Activated naive CD4-positive, alpha-beta T cell treated with anti-CD3 and anti-CD28 coated beads, Interleukin-2, amount 50 U/mL, for 16 hours (primary cell): ENCODE data around the gene TMEM164.

Source experiments
- DNase-seq: peaks from one replicate; pipeline ENCODE4 v3.0.0-alpha.2; 2020

TMEM164 gene

DNA sequence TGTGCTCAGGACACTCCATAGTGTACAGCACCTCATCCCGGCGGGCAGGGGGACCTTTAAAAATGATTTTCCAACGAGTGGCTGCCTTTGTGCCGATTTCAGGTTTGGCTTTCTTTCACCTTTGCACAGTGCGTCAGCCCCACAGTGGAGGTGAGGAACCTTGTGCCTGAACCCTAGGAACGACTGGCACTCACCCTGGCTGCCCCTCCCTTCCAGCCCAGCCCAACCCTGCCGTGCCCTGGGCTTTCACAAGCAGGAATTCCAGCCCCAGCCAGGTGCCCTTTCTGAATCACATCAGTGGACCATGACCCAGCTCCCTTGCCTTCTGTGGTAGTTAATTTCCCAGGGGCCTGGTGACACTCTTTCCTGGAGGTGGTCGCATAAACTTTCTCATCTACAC, 1.3 kb downstream of the TMEM164 start:
- no peak for DNase-seq

DNA sequence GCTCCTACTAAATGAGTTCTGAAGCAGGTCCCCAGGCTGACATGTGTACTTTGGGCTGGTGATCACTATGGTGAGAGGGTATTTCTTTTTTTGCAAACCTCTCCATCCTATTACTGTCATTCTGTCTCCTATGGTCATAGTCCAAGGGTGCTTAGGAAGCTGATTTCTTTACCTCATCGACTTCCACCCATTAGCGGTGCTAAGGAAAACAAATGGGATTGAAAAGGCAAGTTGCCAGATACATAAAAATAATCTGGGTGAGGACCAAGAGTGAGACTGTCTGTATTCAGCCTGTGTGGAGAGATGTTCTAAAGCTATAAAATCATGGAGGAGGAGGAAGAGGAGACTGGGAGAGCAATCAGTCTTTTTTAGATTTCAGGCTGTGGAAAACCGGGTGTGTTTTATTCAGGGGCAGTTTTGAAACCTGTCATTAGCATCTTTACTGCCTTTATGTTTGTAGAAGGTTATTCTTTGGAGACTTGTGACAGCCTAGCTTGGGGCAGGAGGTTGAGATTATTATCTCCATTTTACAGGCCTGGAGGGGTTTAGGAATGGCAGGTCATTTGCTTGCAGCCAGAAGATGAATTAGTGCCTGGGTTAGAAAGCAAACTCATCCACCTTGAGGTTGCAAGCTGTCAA, 1.9 kb downstream of the TMEM164 start:
- DNase-seq, result no peak

DNA sequence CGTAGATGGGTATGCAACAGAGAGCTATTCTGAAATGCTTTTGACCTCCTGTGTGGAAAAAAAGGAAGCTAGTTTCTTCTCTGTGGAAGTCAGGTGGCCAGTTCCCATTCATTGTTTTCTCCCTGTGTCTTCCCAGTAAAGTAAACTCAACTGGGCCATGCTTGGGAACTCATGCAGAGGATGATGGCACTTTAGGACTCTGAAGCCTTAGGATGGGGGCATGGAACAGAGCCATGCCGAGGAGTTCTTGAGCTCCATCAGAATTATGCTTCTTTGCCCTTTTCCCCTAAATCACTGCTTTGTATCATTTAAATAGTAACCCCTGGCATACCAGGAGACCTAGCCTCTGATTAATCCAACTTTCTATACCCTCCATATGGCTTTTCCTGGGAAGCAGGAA, 3.2 kb downstream of the TMEM164 start:
- DNase-seq, result no peak

DNA sequence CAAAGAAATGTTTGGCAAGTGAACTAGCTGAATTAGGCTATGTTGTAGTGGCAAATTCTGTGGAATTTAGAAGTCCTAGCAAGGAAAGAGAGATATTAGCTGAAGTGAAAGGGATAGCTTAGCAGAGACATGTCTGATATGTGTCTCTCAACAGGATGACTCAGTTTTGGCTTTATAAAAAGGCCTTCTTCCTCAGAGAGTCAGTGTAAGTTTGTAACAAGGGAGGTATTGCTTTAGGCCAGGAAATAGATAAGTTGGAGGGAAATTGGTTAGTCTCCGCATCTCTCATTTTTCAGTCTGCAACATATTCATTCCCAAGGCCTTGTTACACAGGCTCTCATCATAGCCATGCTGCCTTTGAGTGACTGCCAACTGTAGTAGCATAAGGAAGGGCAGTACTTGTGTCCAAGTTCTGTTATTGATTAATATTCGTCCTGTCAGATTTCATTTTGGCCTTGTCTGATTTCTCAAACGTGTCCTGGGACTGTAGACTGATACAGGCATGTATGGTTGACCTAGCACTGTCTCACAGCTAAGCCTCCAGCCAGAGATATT, 4.0 kb downstream of the TMEM164 start:
- no peak for DNase-seq

DNA sequence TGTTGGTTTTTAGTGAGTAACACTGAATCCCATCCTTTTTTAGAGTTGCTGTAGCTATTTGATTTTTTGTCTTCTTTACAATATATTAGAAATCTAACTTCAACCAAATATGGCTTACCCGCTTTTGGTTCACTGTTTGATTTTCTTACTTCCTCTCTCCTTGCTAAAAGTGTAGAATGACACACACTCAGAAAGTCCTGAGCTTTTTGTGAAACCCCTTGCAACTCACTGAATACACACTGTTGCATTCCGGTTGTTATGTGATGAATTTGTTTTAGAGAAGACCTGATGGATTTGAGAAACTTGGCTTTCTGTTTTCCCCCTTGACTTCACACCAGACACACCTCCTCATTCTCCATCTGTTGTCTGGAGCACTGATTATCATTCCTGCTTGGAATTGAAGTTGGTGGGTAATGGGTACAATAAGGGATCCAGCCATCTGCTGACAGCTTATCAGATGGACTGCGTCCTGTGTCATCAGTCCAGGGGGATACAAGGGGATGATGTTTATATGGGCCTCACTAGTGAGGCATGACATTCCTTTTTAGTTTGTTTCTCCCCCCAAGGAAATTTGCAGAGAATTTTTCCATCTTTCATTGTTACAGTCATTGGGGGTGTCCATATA, 5.2 kb downstream of the TMEM164 start:
- DNase-seq, result no peak

DNA sequence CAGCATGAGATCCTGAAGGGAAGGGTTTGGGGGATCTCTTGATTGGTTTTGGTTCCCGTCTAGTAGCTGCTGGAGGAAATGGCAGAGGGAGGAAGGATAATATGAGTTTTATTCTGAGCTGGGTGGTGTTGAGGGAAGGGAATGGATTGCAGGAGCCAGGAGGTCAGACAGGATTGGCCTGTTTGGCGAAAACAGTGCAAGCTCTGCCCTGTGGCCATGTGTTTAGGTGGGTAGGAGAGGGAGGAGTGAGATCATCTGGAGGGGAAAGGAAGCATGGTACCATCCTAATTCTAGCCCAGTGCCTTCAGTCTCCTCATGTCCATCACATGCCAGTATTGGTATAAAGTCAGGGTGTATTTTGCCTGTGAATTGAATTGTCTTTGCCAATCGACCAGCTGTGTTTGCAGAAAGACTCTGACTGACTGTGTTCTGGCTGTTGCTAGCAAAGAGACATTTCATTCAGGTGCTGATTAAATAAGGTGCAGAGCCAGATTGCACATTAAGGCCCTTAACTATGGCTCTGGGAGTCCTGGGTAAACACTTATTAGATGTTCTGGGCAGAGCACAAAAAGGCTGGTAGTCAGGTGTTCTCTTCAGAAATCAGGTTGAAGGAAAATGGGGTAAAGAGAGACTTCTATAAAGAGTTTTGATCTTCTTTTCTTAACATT, 10.0 kb downstream of the TMEM164 start:
- DNase-seq, result no peak

DNA sequence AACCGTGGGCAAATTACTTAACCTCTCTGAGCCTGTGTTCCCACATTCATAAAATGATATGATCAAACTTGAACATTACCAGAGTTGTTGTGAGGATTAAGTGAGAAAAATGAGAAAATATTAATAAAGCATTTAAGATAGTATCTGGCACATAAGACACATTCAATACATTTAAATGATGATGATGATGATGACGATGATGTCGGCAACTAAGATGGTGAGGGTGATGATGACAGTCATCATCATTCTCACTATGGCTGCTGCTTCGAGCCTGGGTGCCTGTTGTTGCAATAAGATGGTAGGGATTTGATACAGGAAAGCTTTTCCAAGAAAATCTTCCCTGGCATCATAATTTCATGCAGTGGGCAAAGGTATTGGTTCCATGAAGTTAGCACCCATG, 11.1 kb downstream of the TMEM164 start:
- DNase-seq, result no peak

DNA sequence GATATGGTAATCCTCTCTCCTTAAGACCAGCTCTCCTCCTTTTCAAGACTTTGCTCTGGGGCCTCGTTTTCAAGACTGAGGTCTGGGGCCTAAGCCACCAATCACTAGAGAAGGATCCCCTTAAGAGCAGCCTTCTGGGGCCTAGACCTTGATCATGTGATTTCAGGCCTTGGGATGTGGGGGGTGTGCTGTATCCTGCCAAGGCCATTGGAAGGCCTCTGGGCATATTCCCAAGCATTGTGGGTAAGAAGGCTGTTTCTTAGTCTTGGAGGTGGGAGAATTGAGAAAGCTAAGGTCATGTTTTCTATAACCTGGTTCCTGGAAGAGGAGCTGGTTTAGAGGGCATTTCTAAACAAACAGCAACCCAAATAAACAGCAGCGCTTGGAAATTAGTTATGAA, 12.1 kb downstream of the TMEM164 start:
- DNase-seq, result no peak

DNA sequence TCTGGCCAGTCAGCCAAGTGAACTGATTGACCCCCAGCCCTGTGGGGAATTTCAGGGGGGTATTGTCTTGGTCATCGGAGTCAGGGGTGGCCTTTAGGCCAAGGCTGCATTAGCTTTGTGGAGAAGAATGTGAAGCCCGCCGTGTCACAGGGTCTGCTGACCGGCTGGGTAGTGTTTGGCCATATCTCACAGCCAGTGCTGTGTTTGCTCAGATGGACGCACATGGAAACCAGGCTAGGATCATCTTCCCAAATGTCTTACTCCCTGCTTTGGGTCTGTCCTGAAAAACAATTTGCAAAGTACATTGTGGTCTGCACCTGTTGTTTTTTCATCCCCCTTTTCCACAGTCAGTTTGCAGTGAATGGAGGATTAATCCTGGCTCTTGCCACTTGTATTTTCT, 13.0 kb downstream of the TMEM164 start:
- no peak for DNase-seq

DNA sequence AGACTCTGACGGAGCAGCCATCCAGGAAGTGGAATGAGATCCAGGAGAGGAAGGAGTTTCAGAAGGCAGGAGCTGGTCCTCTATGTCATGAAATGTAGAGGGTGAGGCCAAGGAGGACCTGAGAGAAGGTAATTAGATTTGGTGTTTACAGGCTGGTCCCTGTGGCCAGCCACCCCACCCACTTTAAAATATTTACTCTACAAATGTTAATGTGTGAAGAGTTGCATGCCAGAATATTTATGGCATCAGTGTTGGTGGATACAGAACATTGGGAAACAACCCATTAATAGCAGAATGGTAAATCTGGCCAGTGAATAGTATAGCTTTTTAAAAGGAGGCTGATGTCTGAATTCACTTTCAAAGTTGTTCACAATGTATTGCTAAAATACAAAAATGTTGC, 17.6 kb downstream of the TMEM164 start:
- DNase-seq, result no peak

DNA sequence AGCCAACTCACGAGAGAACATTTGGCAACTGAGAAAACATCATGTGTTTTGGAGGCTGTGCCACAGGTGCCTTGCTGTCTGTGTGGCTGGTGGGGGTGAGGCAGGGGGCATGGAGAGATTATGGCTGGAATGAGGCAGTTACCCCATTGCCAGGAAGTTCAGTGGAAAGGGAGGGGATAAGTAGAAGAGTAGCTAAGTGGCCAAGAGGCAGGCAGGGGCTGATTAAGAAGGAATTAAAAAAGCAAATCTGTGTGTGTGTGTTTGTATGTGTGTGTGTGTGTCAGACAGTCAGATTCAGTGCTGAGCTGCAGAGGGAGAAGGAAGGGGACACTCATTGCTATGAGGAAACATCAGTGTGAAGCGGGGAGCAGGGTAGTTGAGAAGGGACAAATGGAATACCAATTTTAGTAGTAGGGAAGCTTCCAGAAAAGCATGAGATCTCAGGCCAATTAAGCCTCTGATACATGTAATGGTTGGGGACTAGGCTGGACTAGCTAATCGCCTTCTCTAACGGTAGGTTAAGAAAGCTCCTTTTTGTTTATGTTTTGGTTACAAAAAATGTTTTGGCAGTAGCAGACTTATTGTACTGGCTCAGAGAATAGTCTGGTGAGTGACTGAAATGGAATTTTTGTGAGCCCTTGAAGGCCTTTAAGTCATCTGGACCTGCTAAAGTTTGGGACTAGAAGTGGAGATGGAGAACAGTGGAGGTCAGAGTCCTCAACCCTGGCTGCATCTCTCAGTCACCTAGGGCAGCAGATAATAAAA, 18.5 kb downstream of the TMEM164 start:
- DNase-seq, result no peak

DNA sequence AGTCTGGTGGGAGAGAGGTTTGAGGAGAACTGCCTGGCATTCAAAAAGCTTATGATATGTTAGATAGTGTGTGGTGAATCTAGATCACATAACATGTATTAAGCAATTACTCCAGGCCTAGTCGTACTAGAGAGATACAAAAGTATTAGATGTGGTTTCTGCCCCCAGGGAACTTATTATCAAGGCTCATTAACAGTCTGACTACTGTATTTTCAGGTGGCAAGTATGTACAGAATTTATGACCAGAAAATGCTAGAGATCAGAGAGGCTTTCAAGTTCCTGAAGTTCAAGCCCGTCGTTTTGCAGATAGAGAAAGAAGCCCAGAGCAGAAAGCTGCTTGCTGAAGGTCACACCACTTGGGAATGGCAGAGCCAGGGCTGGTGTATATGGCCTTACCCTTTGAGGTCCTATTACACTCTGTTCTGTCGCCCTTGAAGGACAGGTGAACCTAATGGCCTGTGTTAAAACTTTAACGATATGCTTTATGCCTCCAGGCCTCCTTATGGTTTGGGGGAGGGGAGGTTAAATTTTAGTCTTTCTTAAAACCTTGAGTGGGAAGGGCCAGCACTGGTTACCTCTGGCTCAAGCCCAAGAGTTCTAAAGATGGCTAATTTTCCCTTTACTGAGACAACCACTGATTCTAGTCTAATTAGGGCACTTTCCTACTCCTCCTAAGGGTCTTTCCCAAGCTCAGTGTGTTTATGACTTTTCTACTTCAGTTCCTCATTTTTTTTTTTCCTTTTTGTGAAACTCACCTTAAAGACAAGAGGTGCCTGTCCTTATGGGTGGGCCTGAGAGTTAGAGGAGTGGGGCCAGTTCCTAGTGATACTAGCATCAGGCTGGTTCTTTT, 19.9 kb downstream of the TMEM164 start:
- DNase-seq, result no peak

DNA sequence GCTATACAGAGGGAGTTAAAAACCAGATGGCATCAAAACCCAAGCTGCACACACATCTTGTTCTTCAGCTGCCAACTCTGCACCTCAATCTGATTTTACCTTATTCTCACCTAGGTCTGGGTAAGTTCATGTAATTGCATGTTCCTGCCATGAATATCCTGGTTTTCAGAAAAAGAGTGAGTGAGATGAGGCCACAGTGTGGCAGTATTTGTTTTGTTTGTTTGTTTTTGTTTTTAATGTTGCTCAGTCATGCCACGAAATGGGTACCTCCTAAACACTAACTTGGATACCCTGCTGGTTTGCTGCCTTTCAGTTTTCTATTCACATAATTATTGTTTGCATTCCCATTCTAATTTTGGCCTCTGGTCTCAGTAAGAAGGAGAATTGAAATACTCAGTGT, 22.5 kb downstream of the TMEM164 start:
- DNase-seq, result no peak

DNA sequence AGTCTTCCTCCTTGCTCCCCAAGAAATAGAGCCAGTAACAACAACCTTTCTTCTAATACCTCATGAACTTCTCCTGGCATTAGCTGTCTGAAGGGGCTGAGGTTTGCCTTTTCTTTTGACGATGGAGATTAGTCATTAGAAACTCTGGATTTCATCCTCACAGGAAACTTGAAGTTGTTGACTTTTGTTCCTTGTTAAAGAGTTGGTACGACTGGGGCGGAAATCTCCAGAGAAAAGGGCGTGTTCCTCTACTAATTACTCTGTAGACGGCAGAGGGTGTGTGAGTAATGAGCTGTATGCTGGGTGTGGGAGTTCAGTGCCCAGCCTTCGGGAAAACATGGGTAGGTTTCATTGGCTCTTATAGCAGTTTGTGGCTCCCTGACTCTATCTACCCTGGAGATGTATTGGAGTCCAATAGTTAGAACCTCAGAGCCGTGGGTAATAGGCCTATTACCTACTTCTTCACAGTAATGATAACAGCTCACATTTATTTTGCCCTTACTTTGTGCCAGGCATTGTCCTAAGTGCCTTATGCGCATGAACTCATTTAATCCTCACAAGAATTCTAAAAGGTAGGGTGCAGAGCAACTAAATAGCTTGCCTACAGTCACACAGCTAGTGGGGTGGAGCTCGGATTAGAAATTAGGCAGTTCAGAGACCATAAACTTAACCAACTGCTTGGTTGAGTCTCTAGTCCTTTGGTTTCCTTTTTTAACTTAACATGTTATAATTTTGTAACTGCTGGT, 23.4 kb downstream of the TMEM164 start:
- no peak for DNase-seq

DNA sequence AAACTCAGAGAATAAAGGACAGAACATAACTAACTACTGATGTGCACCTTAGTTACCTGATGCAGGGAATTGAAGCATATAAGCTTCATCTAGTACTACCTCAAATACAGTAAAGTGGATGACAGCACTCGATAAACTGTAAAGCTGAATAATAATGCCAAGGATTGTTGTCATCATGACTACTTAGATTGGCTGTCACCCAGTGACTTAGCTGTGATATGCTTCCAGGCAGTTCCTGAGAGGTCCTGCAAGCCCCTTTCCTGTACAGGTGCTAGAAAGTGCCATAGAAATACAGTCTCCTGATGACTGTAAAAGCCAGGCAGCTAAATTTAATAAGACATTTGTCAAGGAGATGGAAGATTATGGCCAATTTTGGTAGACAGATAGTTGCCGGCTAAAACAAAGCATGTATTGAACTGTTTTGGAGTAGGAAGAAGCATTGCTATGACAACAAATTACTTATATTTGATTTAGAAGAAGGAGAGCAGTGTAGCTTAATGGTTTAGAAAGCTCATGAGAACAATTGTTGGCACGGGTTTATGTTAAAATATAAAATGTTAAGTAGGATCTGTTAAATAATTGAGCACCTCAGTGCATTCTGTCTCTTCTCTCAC, 29.7 kb downstream of the TMEM164 start:
- no peak for DNase-seq

DNA sequence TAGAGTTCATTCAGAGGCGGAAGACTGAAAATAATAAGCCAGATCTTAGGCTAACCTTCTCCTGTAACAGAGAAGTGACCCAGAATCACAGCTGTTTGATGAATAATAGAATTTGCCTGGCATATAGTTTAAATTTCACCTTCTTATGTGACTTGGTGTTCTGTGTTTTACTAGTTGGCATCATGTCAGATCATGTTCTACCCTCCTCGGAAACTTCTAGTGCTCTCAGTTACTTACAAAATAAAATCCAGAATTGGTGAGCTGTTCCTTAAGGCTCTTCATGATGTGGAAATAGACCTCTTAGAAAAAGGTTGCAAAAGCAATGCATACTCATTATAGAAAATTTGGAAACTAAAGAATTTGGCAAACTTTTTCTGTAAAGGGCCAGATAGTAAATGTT, 31.1 kb downstream of the TMEM164 start:
- no peak for DNase-seq

DNA sequence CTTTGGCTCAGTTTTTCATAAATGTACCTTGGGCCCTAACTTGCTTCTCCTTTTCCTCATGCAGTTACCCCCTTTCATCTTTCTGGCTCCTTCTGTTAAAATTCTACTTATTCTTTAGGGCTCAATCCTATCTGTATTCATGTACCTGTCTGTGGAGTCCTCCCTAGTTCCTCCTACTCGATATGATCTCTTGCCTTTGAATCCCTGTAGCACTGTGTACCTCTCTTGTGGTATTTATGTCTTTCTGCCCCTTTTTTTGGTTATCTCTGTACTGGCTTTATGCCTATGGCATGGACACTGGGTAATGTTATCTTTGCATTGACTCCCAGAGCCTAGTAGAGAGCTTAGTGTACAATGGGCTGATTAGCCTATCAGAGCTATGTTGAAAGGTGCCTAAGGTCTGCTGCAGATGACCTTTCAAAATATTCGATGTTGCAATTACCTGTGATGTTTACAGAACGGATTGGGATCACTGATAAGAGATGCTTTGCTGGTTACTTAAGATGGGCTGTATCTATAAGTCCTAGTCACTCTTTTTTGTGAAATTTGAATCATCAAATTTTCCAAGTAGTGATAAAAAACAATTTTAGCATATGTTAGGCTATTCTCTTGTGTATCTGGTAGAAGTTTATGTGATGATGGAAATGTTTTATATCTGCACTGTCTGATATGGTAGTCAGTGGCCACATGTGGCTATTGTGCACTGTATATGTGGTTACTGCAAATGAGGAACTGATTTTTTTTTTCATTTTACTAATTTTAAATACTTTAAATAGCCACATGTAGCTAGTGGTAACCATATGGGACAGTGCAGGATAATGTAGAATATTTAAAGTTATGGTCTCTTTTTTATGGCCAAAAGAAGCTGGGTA, 33.5 kb downstream of the TMEM164 start:
- DNase-seq, result no peak

DNA sequence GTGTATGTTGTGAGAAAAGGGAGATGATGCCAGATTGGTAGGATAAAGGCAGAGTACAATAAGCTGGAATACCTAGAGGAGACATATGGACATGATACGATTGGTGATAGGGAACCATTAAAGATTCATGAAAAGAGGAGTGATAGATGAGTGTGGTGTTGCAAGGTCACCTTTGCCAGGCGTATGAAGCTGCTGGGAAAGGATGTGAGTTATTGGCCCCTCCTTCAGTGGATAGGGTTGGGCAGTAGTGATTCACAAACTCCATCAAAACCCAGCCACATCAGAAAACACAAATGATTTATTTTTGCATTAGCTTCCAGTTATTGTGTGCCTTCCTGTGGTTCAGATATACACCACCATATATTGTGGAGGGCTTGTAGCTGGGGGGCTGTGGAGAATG, 34.3 kb downstream of the TMEM164 start:
- no peak for DNase-seq

DNA sequence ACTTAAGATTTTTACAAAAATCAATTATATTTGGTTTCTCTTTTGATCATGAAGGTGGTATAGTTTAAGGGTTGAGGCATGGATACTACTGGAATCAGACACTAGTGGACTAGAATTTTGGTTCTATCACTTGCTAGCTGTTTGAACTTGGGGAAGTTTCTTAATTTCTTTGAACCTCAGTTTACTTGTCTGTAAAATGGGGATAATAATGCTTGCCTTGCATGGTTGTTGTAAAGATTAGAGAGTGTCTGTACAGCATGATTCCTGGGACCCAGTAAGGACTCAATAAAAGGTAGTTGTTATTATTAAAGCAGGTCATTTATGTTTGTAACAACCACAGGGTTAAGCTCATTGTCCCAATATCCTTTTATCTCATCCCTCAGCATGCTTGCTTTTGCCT, 36.0 kb downstream of the TMEM164 start:
- DNase-seq, result no peak

DNA sequence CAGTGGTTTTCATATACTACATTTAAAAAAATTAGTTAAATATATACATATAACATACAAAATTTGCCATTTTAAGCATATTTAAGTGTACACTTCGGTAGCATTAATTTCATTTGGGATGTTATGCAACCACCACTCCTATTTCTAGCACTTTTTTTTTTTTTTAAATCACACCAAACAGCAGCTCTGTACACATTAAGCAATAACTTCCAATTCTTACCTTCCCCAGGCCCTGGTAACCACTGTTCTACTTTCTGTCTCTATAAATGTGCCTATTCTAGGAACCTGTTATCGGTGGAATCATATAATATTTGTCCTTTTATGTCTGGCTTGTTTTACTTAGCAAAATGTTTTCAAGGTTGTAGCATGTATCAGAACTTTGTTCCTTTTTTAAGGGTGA, 39.1 kb downstream of the TMEM164 start:
- no peak for DNase-seq
